OCI-M2 (cell line): Measurements from ENCODE around the gene PAQR3.

Source experiments
- DNase-seq: peaks from one replicate; lab custom pipeline; 2025; ENCODE audit not compliant: unreplicated experiment; lab: John Stamatoyannopoulos, UW

Gene PAQR3

DNA sequence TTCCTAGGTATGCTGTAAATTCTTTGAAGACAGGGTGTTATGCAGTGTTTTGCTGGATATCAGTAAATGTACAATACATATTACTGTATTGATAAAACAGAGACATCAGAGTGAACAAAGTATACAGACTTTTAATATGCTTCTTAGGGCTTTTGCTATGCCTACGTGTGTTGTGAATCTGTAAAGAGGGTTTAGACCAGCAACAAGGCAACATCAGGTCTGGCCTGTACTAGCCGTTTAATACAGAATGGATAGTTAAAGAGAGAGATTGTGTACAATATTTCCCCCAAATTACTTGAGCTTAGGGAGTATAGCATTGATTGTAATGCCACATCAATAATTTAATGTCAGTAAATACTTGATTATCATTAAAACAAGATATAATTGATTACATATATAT is 75.2 kb downstream of the PAQR3 start:
- no peak for DNase-seq

DNA sequence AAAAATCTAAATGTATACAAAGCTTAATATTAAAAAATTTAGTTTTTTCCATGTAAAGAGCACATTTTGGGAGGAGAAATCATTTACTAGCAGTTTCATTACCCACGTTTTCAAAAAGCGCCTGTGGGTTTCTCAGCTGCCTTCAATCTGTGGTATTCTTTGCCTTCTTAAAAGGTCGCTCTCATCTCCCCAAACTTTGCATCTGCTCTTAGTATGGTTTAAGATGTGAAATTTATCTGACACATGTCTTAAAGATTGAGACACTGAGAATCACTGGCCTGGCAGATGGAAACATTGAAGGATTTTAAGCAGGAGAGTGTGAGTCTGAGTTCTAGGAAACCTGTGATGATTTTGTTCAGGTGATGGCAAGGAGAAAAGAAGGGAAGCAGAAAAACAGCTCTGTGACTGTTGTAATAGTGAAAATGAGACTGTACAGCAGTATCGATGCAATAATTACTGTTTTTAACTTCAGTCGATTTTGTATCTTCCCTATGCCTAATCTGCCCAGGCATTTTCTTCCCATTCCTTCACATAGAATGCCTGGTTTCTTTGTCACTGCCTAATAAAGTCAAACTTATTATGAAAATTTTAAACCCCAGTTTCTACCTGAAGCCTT is 75.9 kb downstream of the PAQR3 start:
- DNase-seq: no peak

DNA sequence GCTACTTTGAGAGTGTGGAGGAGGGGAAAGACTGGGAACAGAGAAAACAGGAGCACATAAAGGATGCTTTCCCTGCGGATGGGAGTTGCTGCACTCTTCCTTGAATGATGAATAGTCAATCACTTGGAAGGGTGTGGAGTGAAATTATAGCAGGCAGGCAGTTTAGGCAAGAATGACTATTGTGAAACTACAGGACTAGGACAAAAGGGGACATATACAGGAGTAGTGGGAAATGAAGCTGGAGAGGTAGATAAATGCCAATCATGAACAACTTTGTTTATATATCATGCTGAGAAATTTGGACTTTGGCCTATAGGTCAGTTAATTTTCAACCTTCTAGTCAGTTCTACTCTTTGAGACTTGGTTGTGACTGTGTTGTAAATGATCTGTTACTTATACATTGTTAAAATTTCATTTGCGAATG is 76.9 kb downstream of the PAQR3 start:
- no peak for DNase-seq
